K562 (cell line): ENCODE data around the gene TARBP1. TPM values are rescaled to one million over a fixed set of nuclear protein-coding genes. Genes with fewer than 3 reads are reported as not detected.
A peak's percentile ranks its signal among the peaks of the same experiment; 100 is the strongest.

ENCODE experiments used
- ATF7 ChIP-seq: fragments of 450-650 bp; IDR thresholded peaks from 2 replicates; pipeline ENCODE4 v1.7.1; 2014; ENCODE audit warnings: mild to moderate bottlenecking, moderate library complexity
- BACH1 ChIP-seq: fragments of 200-800 bp; sonication (Bioruptor generic); IDR thresholded peaks from 2 replicates; pipeline ENCODE4 v1.6.1; 2016; ENCODE audit warnings: missing genetic modification characterization, missing compliant biosample characterization
- CC2D1A ChIP-seq: fragments of 450-650 bp; IDR thresholded peaks from 2 replicates; pipeline ENCODE4 v1.6.1; 2017; ENCODE audit warnings: mild to moderate bottlenecking
- CHD1 ChIP-seq: fragments of 200-600 bp; sonication (generic); IDR thresholded peaks from one replicate; pipeline ENCODE4 v1.6.1; 2012; ENCODE audit warnings: mild to moderate bottlenecking, moderate library complexity, low read length, inconsistent platforms
- FOXK2 ChIP-seq, 2 experiments: fragments of 450-650 bp; IDR thresholded peaks in 1 of 2; conservative IDR thresholded peaks in 1 of 2; 2 replicates each; pipeline ENCODE4 v1.6.1; 2016; ENCODE audit warnings: low read depth in 2 of 2, mild to moderate bottlenecking in 1 of 2
- GABPA ChIP-seq: fragments of 200-800 bp; sonication (Bioruptor generic); conservative IDR thresholded peaks from 2 replicates; pipeline ENCODE4 v1.6.1; 2016; ENCODE audit warnings: low read depth, missing genetic modification characterization, missing compliant biosample characterization
- HMG20B ChIP-seq: fragments of 250-450 bp; sonication (Bioruptor Pico); IDR thresholded peaks from 2 replicates; pipeline ENCODE4 v1.5.0; 2021; ENCODE audit warnings: mild to moderate bottlenecking
- HNRNPUL1 ChIP-seq: fragments of 200-400 bp; formaldehyde crosslinking; IDR thresholded peaks from 2 replicates; pipeline ENCODE4 v1.6.1; 2017; ENCODE audit warnings: low read length
- KDM4B ChIP-seq, 2 experiments: fragments of 450-650 bp in 1 of 2; sonication (generic) in 1 of 2; IDR thresholded peaks; 2 replicates each; pipeline ENCODE4 v1.6.1; 2016 to 2017; ENCODE audit warnings: borderline replicate concordance in 2 of 2, antibody characterized with exemption in 1 of 2, low read depth in 1 of 2, mild to moderate bottlenecking in 1 of 2
- PCBP1 ChIP-seq: fragments of 200-400 bp; formaldehyde crosslinking; IDR thresholded peaks from 2 replicates; pipeline ENCODE4 v1.6.1; 2018; ENCODE audit warnings: mild to moderate bottlenecking, low read depth, low read length; ENCODE audit not compliant: poor library complexity, severe bottlenecking
- RHOXF2B ChIP-seq: fragments of 250-450 bp; sonication (Bioruptor Pico); conservative IDR thresholded peaks from 2 replicates; pipeline ENCODE4 v1.5.1; 2021
- TAF7 ChIP-seq: fragments of 450-650 bp; IDR thresholded peaks from 2 replicates; pipeline ENCODE4 v1.6.1; 2016; ENCODE audit warnings: missing genetic modification characterization, missing compliant biosample characterization
- TEAD2 ChIP-seq: fragments of 450-650 bp; IDR thresholded peaks from 2 replicates; pipeline ENCODE4 v1.6.1; 2016; ENCODE audit warnings: missing genetic modification characterization, control low read depth, missing compliant biosample characterization
- TSC22D4 ChIP-seq: fragments of 450-650 bp; IDR thresholded peaks from 2 replicates; pipeline ENCODE4 v1.6.1; 2016; ENCODE audit warnings: missing genetic modification characterization, missing biosample characterization, control low read depth
- ZBTB8A ChIP-seq: fragments of 450-650 bp; IDR thresholded peaks from 2 replicates; pipeline ENCODE4 v1.6.1; 2018; ENCODE audit warnings: mild to moderate bottlenecking, moderate library complexity; ENCODE audit not compliant: partially characterized antibody
- ZFP30 ChIP-seq: fragments of 250-450 bp; sonication (Bioruptor Pico); IDR thresholded peaks from 2 replicates; pipeline ENCODE4 v1.8.0; 2022; ENCODE audit warnings: moderate library complexity, mild to moderate bottlenecking, inconsistent platforms, borderline replicate concordance
- ZHX1 ChIP-seq: fragments of 150-350 bp; conservative IDR thresholded peaks from 2 replicates; pipeline ENCODE4 v1.6.1; 2014; ENCODE audit warnings: low read length
- ZNF175 ChIP-seq: fragments of 200-800 bp; sonication (Bioruptor generic); IDR thresholded peaks from 2 replicates; pipeline ENCODE4 v1.6.1; 2016; ENCODE audit warnings: low read depth, mild to moderate bottlenecking, missing genetic modification characterization, missing compliant biosample characterization
- ZNF212 ChIP-seq: fragments of 450-650 bp; formaldehyde crosslinking; IDR thresholded peaks from 2 replicates; pipeline ENCODE4 v1.4.0; 2020; ENCODE audit warnings: mild to moderate bottlenecking
- polyA plus RNA-seq, 8 experiments: library from polyadenylated mRNA; depleted of rRNA in 4 of 8; stranded (reverse) in 5 of 8; unstranded in 3 of 8; fragments of >200 nt; fragmentation: Nextera tagmentation in 2 of 8; fragmentation: Illumina TruSeq in 1 of 8; extraction: Ambion mirVana in 2 of 8; extraction: Trizol in 1 of 8; gene quantifications; 2 replicates each; pipeline versions ENCODE4 v1.2.1 to v1.2.3, GENCODE V29; 2011 to 2014; ENCODE audit warnings: inconsistent platforms in 1 of 8, missing spikeins in 1 of 8
- total RNA-seq, 7 experiments: library from RNA; depleted of rRNA in 6 of 7; stranded (reverse); fragments of >200 nt in 6 of 7; fragmentation: Illumina TruSeq in 2 of 7; extraction: Trizol in 2 of 7; gene quantifications; 2 replicates each; pipeline versions ENCODE4 v1.2.1 to v1.2.3, GENCODE V29; 2011 to 2021; ENCODE audit warnings: low replicate concordance in 1 of 7
- TF ChIP-seq, protein P1 (sequence below): fragments of 200-400 bp; formaldehyde crosslinking; IDR thresholded peaks from 2 replicates; pipeline ENCODE4 v1.6.1; 2017; ENCODE audit warnings: mild to moderate bottlenecking, low read depth, low read length, moderate library complexity
- TF ChIP-seq, protein P2 (sequence below): fragments of 250-450 bp; sonication (Bioruptor Pico); IDR thresholded peaks from 2 replicates; pipeline ENCODE4 v1.9.0; 2021; ENCODE audit warnings: mild to moderate bottlenecking, inconsistent platforms

Gene TARBP1
- total and polyA plus RNA-seq, 9 of the 15 experiments (the other 6 are each of a cell fraction or from before 2014, with no cell fraction given) = 8.8 to 48.0 (median 22.9) TPM

DNA sequence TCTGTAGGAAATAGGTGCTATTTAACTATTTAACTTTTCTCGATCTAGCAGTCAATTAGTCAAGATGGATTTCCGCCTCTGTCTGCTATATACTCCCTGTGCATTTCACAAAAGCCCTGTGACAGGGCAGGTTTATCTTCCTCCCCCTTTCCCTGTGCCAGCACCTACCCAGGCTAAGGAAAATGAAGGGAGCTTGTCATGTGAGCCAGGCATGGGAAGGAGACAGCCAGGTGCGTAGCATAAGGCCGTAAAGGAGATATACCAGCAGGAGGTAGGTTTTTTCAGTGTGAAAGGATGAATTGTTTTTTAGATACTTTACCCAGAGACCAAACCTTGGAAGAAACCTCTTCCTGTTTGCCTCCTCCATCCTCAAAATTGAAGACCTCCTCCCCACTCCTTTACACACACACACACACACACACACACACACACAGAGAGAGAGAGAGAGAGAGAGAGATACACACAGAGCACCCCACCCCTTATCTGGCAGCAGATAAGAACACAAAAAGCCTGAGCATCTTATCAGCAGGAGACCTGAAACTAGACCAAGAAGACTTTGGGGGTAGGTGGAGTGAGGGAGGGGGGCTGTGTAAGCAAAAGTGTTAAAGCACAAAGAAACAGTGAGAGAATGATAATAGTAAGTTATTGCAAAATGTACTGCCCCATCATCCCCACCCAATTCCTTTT lies 12.0 kb upstream of the TARBP1 start (continued):
- TF ChIP-seq HMG20B (CRISPR knock-in tag) = no peak
- TF ChIP-seq ATF7 = peak; percentile 46; the same call in 1 of the 2 replicates
- no peak for TF ChIP-seq ZFP30
- no peak for TF ChIP-seq ZHX1
- peak; percentile 80 for TF ChIP-seq CC2D1A
- TF ChIP-seq BACH1 (tag) = no peak
- TF ChIP-seq ZBTB8A = no peak
- no peak for TF ChIP-seq GABPA
- no peak for TF ChIP-seq PCBP1
- TF ChIP-seq, protein P1, sequence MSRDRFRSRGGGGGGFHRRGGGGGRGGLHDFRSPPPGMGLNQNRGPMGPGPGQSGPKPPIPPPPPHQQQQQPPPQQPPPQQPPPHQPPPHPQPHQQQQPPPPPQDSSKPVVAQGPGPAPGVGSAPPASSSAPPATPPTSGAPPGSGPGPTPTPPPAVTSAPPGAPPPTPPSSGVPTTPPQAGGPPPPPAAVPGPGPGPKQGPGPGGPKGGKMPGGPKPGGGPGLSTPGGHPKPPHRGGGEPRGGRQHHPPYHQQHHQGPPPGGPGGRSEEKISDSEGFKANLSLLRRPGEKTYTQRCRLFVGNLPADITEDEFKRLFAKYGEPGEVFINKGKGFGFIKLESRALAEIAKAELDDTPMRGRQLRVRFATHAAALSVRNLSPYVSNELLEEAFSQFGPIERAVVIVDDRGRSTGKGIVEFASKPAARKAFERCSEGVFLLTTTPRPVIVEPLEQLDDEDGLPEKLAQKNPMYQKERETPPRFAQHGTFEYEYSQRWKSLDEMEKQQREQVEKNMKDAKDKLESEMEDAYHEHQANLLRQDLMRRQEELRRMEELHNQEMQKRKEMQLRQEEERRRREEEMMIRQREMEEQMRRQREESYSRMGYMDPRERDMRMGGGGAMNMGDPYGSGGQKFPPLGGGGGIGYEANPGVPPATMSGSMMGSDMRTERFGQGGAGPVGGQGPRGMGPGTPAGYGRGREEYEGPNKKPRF = no peak
- TF ChIP-seq FOXK2 (conservative IDR thresholded peaks at IDR 0.05 in 1 of 2, IDR thresholded peaks at IDR 0.05 in 1 of 2; ENCODE audit: low read depth in 2 of 2) = peak; percentile 71 to 75; a peak in 2 of 4 replicates
- TF ChIP-seq ZNF212 (CRISPR knock-in tag) = peak; percentile 98
- no peak for TF ChIP-seq HNRNPUL1
- no peak; the same call in 1 of the 2 replicates for TF ChIP-seq RHOXF2B (CRISPR knock-in tag)
- no peak; the same call in 1 of the 2 replicates for TF ChIP-seq TAF7 (tag)
- TF ChIP-seq ZNF175 = no peak
- TF ChIP-seq KDM4B (IDR thresholded peaks at IDR 0.05; ENCODE audit: borderline replicate concordance in 2 of 2, low read depth in 1 of 2) = no peak
- 0 out of 2 replicates have a peak, but pooled peaks have one; percentile 39 for TF ChIP-seq TSC22D4 (tag)
- no peak for TF ChIP-seq CHD1
- TF ChIP-seq TEAD2 (tag) = no peak
- TF ChIP-seq, protein P2, sequence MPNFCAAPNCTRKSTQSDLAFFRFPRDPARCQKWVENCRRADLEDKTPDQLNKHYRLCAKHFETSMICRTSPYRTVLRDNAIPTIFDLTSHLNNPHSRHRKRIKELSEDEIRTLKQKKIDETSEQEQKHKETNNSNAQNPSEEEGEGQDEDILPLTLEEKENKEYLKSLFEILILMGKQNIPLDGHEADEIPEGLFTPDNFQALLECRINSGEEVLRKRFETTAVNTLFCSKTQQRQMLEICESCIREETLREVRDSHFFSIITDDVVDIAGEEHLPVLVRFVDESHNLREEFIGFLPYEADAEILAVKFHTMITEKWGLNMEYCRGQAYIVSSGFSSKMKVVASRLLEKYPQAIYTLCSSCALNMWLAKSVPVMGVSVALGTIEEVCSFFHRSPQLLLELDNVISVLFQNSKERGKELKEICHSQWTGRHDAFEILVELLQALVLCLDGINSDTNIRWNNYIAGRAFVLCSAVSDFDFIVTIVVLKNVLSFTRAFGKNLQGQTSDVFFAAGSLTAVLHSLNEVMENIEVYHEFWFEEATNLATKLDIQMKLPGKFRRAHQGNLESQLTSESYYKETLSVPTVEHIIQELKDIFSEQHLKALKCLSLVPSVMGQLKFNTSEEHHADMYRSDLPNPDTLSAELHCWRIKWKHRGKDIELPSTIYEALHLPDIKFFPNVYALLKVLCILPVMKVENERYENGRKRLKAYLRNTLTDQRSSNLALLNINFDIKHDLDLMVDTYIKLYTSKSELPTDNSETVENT (CRISPR knock-in tag) = no peak
